HG03025 (cell line): ENCODE results near the gene CALHM6.

Experiments used
- ATAC-seq: cut with Tn5 transposase; IDR thresholded peaks from one replicate; pipeline ENCODE4 v1.9.1; 2021; ENCODE audit warnings: mild to moderate bottlenecking, moderate library complexity; ENCODE audit not compliant: unreplicated experiment, low FRiP score

Gene CALHM6

GRCh38 chr6:116461331-116461931 lies at the start of gene CALHM6:
TSS of gene CALHM6 (plus strand) at chr6:116461375. CDS start at chr6:116461930, 555 bp downstream.
- peak; percentile 1 for ATAC-seq

- no peak for ATAC-seq
Measured at GRCh38 chr6:116412270-116412669, 48.9 kb upstream of the CALHM6 start.

GRCh38 chr6:116413357-116413756 lies 47.8 kb upstream of the CALHM6 start:
- ATAC-seq: no peak

GRCh38 chr6:116417661-116418060 lies 43.5 kb upstream of the CALHM6 start:
- no peak for ATAC-seq

- no peak for ATAC-seq
Measured at GRCh38 chr6:116419069-116419786, 41.9 kb upstream of the CALHM6 start.

GRCh38 chr6:116420341-116420740 lies 40.8 kb upstream of the CALHM6 start:
- ATAC-seq: no peak

GRCh38 chr6:116422238-116422637 lies 38.9 kb upstream of the CALHM6 start:
- no peak for ATAC-seq

- ATAC-seq: no peak
Measured at GRCh38 chr6:116424001-116424400, 37.2 kb upstream of the CALHM6 start.

GRCh38 chr6:116426551-116426950 lies 34.6 kb upstream of the CALHM6 start:
- no peak for ATAC-seq

GRCh38 chr6:116429111-116429510 lies 32.1 kb upstream of the CALHM6 start:
- no peak for ATAC-seq

GRCh38 chr6:116430860-116431259 lies 30.3 kb upstream of the CALHM6 start:
- ATAC-seq: no peak

- ATAC-seq: no peak
Measured at GRCh38 chr6:116431964-116432595, 29.1 kb upstream of the CALHM6 start.

GRCh38 chr6:116433206-116433712 lies 27.9 kb upstream of the CALHM6 start:
- no peak for ATAC-seq

- no peak for ATAC-seq
Measured at GRCh38 chr6:116434056-116434725, 27.0 kb upstream of the CALHM6 start.

GRCh38 chr6:116436586-116436985 lies 24.6 kb upstream of the CALHM6 start:
- no peak for ATAC-seq

- ATAC-seq: no peak
Measured at GRCh38 chr6:116437656-116438055, 23.5 kb upstream of the CALHM6 start.

GRCh38 chr6:116438590-116439448 lies 22.4 kb upstream of the CALHM6 start:
- ATAC-seq: no peak

GRCh38 chr6:116439522-116440051 lies 21.6 kb upstream of the CALHM6 start:
- ATAC-seq: no peak

- ATAC-seq: no peak
Measured at GRCh38 chr6:116443105-116443504, 18.1 kb upstream of the CALHM6 start.

GRCh38 chr6:116444092-116444491 lies 17.1 kb upstream of the CALHM6 start:
- ATAC-seq: no peak
